Neural cell (in vitro differentiated cells): ENCODE data around the gene LANCL2.

Experiments
- CTCF ChIP-seq: fragments of 450-650 bp; IDR thresholded peaks from 2 replicates; pipeline ENCODE4 v1.5.1; 2014; ENCODE audit warnings: antibody characterized with exemption, mild to moderate bottlenecking, moderate library complexity; ENCODE audit not compliant: poor library complexity, severe bottlenecking
- EP300 ChIP-seq: fragments of 450-650 bp; conservative IDR thresholded peaks from 2 replicates; pipeline ENCODE4 v1.6.1; 2014; ENCODE audit warnings: antibody characterized with exemption, mild to moderate bottlenecking, moderate library complexity; ENCODE audit not compliant: poor library complexity, severe bottlenecking
- EZH2 ChIP-seq: fragments of 200-600, 300-800 bp; shearing (Covaris generic), sonication (generic); IDR thresholded peaks from 2 replicates; pipeline ENCODE4 v1.6.1; 2014; ENCODE audit warnings: antibody characterized with exemption, low read length, borderline replicate concordance, mild to moderate bottlenecking; ENCODE audit not compliant: insufficient read depth, poor library complexity, severe bottlenecking
- MXI1 ChIP-seq: fragments of 450-650 bp; conservative IDR thresholded peaks from 2 replicates; pipeline ENCODE4 v1.6.1; 2014; ENCODE audit warnings: antibody characterized with exemption, mild to moderate bottlenecking; ENCODE audit not compliant: poor library complexity, severe bottlenecking
- POLR2AphosphoS5 ChIP-seq: IDR thresholded peaks from 2 replicates; pipeline ENCODE4 v1.6.1; 2012
- RAD21 ChIP-seq: fragments of 450-650 bp; conservative IDR thresholded peaks from 2 replicates; pipeline ENCODE4 v1.6.1; 2014; ENCODE audit warnings: antibody characterized with exemption, mild to moderate bottlenecking, moderate library complexity
- REST ChIP-seq: IDR thresholded peaks from 2 replicates; pipeline ENCODE4 v1.6.1; 2012; ENCODE audit warnings: borderline replicate concordance

GRCh38 chr7:55448526-55448925 lies 83.4 kb downstream of the LANCL2 start:
- TF ChIP-seq EP300 (no peak), CTCF (no peak), EZH2 (no peak), POLR2AphosphoS5 (no peak), REST (no peak), MXI1 (no peak), RAD21 (no peak)
